SK-N-DZ (cell line): Measurements from ENCODE around the gene DPYSL5. TPM values are rescaled to one million over a fixed set of nuclear protein-coding genes. Genes with fewer than 3 reads are reported as not detected.
"Not testable (repeated sequence)": the region's sequence is repeated elsewhere in the genome, so short reads cannot be mapped to it uniquely, and the experiment has no call there.

Experiments
- DNase-seq: peaks from one replicate; pipeline ENCODE4 v3.0.0-alpha.2; 2015; ENCODE audit warnings: low spot score
- polyA plus RNA-seq, 2 experiments: library from polyadenylated mRNA; depleted of rRNA; stranded (reverse); fragments of >200 nt; gene quantifications; 2 replicates each; pipeline ENCODE4 v1.2.3, GENCODE V29; 2014

Gene DPYSL5, protein sequence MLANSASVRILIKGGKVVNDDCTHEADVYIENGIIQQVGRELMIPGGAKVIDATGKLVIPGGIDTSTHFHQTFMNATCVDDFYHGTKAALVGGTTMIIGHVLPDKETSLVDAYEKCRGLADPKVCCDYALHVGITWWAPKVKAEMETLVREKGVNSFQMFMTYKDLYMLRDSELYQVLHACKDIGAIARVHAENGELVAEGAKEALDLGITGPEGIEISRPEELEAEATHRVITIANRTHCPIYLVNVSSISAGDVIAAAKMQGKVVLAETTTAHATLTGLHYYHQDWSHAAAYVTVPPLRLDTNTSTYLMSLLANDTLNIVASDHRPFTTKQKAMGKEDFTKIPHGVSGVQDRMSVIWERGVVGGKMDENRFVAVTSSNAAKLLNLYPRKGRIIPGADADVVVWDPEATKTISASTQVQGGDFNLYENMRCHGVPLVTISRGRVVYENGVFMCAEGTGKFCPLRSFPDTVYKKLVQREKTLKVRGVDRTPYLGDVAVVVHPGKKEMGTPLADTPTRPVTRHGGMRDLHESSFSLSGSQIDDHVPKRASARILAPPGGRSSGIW
- polyA plus RNA-seq (2014; cell fraction: cytosol; rRNA removed), result 69.5 and 70.8 TPM in 2 replicates
- polyA plus RNA-seq (2014; cell fraction: nucleus; rRNA removed), result 22.0 and 26.5 TPM in 2 replicates

DNA sequence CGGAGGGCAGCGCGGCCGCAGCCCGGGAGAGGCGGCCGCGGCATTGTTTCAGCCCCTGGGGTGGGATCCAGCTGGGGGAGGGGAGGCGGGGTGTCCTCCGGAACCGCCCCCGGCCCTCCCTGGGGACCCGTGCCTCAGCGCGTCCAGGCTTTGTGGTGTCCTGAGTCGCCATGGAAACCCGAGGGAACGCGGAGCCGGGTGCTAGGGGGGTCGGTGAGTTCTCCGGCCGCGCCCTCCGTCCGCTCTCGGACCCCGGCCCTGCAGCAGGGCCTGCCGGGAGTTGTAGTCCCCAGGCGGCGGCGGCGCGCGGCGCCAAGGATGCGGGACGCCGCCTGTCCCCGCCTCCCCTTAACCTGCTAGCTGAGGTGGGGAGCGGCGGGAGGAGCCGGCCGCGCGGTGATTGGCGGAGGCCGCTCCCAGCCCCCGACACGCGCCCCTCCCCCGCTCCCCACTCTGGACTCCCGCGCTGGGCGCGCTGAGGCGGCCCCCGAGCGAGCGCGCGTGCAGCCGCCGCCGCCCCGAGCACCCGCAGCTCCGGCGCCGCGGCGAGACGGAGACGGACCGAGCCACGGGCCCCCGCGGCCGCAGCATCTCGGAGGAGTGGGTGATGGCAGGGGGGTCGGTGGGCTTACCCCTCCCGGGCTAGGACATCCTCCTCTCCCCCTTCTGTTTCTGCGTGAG is at the start of gene DPYSL5:
Gene DPYSL5 (plus strand): TSS at position 478 of the 681 bp plus-strand sequence. CDS start 50,368 bp downstream, outside the sequence.
- DNase-seq, result peak; percentile 94

DNA sequence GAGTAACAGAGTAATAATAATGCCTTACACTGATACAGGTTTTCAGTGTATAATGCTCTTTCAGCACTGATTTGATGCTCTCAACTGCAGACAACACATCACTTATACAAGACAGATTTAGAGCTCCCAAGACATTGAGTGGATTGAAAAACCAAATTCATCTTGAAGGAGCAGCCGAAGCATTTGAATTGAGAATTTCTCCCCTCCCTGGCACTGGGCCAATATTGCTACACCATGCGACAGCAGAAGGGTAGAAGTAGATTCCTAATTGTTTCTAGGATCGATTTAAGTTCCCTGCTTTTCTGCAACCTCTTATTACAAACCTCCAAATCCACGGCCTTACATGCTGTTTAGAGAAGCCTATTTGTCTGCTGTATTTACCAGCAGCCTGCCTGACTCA is 46.6 kb upstream of the DPYSL5 start:
- no peak for DNase-seq

DNA sequence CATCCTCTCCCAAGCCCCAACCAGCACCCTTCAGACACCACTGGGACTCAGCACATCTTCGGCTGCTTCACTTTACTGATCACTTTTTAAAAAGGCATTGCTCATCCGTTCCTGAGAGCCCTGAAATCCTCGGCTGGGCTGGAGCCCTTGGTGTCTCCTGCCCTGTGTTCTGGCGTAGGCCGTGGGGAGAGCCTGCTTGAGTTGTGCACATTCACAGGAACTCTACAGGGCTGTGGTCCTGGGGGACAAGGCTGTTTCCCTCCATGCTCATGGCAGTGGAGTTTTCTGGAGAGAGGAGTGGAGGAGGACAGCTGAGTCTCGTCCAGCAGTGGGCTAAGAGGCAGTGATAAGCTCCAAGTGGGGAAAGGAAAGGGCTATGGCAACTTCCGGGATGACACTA is 46.1 kb upstream of the DPYSL5 start:
- DNase-seq, result no peak

DNA sequence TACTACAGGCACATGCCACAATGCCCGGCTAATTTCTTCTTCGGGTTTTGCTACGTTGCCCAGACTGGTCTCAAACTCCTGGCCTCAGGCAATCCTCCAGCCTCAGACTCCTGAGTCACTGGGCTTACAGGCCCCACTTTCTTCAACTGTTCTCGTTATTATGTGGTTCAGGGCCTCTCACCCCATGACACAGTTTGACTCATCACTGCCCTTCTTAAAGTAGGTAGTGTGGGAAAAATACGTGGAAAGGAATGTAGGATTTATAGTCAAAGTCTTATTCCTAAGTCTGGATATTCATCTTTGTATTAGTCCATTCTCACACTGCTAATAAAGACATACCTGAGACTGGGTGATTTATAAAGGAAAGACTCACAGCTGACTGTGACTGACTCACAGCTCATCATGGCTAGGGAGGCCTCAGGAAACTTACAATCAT is 42.7 kb upstream of the DPYSL5 start:
- DNase-seq, result no peak

DNA sequence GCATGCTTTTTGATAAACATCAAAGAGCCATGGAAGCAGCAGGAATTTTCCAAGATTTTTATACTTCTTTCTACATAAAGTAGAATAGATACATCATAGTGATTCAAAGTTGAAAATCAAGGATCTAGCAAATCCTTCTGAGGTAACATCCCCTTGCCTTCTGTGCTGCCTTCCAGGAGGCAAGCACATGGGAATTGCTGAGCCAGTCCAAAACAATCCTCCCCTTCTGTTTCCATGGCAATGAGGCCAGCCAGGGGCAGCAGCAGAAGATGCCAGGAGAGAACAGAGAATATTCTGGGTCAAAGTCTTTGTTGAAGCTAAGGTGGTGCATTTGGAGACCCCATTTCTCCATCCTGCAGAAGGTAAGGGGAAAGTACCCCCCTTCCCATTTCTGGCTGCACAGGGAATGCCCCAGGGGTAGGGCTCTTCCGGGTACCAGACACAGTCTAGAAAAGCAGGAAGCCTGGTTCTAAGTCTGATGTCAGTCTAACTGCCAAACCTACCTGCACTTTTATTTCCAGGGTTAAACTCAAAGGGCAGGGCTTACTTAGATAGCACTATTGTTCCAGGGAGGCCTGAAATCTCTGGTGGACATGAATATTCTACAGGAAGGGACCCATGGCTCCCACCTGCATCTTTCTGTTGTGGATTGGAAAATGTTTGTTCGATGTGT is 40.0 kb upstream of the DPYSL5 start:
- DNase-seq, result no peak

DNA sequence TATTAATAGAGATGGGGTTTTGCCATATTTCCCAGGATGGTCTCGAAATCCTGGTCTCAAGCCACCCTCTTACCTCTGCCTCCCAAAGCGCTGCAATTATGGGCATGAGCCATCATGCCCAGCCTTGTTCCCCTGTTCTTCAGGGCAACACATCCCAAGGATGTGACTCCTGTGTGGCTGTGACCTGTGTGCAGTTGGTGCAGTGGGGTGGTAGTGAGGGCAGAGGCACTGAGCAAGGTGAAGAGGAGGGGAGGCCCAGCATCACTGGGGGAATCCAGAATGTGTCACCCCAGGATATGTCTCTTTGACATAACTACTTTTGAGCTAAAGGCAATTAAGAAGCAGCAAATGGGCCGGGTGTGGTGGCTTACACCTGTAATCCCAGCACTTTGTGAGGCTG is 38.7 kb upstream of the DPYSL5 start:
- DNase-seq, result no peak

DNA sequence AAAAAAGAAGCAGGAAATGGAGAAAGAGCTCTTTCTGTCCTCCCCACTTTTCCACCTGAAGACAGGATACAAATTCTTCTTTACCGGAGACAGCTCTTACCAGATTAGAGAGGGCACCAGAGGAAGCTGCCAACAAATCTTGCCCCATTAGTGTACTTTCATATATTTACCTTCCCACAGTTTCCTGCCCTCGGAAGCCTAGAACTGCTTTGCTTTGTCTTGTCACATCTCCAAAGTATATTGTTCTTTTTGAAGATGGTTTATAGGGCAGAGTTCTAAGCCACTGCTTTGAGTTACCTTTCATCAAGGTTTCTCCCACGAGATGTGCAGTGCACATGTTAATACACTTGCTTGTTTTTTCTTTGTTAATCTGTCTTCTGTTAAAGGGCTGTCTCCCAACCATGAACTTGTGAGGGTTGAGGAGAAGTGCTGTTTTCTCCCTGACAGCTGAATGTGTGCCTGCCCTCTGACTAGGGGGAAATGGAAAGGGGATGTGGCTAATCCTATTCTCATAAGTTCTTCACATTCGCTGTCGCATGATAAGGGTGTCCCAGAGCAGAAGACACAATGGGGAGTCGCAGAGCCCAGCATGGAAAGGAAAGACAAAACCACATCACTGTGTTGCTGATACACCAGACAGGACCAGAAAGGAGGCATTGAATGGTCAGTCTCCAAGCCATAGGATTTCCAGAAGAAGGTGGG is 37.9 kb upstream of the DPYSL5 start:
- no peak for DNase-seq

DNA sequence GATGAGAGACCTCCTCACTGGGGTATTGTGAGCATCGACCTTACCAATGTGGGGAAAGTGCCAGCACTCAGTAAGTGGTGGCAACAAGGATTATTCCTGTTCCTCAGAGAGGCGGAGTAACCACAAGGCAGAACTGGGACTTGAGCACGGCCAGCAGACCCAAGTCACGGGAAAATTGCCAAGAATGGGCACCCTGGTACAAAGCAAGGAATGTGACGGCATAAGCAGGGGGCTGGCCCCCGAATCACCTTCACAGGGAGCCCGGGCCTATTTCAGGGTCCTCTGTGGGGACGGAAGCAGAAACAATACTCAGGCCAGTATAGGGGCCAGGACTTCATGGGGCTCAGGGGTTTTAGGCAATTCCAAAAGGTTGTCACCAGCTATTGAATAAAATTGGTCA is 36.7 kb upstream of the DPYSL5 start:
- DNase-seq, result no peak

DNA sequence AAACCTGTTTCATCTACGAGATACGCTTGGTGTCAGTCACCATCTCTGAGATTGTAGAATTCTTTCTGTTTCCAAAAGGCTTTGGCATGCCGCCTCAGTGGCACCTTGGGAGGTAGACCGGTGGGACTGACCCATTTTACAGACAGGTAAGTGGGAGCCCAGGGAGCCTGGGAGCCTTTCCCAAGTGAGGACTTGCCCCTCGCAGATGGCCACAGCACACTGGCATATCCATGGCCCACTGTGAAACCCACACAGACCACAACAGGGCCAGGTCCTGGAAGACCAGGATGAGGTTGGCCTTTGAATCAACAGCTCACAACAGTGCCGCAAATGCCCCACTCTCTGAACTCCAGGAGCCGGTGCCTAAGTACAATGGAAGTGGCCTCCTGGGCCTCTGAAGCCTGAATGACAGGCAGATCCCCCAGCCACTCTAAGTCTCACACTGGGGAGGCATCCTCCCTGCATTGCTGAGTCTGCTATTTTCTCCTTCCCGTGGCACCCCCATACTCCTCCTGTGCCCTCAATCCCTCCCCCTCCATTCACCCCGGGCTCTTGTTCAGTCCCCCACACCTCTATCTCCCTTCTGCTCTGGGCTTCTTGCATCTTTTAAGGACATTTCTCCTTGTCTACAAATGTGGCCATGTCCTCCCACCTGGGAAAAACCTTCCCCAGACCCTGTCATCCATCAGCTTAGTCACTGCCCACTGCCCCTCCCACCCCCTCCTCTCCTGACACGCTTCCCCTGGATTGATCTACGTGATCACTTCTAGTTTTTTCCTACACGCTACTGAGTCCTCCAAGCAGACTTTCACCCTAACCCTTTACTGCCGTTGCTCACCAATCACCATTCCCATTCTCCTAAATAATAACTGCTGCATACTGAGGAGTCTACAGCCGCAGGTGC is 35.9 kb upstream of the DPYSL5 start:
- DNase-seq, result no peak

DNA sequence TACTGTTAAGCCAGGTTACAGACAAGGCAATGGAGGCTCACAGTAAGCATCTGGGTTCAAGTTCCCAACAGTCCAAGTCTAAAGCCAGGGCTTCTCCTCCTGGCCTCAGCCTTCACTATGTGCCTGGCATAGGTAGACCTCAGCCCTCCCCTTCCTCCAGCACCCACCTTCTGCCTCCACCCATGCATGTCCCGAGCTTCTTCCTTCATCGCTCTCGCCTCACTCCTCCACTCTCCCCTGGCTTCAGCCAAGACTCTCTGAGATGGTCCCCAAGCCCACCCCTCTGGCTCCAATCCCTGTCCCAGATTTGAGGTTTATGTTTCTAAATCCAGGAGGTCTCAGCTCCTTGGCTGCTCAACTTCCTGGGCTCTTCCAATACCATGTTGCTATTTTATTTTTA is 35.2 kb upstream of the DPYSL5 start:
- no peak for DNase-seq

DNA sequence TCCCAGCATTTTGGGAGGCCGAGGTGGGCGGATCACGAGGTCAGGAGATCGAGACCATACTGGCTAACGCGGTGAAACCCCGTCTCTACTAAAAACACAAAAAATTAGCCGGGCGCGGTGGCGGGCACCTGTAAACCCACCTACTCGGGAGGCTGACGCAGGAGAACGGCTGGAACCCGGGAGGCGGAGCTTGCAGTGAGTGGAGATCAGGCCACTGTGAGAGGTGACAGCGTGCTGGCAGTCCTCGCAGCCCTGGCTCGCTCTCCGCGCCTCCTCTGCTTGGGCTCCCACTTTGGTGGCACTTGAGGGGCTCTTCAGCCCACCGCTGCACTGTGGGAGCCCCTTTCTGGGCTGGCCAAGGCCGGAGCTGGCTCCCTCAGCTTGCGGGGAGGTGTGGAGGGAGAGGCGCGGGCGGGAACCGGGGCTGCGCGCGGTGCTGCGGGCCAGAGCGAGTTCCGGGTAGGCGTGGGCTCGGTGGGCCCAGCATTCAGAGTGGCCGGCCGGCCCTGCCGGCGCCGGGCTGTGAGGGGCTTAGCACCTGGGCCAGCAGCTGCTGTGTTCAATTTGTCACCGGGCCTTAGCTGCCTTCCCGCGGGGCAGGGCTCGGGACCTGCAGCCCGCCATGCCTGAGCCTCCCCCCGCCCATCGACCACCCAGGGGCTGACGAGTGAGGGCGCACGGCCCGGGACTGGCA is 33.7 kb upstream of the DPYSL5 start:
- DNase-seq, result not testable (repeated sequence)

DNA sequence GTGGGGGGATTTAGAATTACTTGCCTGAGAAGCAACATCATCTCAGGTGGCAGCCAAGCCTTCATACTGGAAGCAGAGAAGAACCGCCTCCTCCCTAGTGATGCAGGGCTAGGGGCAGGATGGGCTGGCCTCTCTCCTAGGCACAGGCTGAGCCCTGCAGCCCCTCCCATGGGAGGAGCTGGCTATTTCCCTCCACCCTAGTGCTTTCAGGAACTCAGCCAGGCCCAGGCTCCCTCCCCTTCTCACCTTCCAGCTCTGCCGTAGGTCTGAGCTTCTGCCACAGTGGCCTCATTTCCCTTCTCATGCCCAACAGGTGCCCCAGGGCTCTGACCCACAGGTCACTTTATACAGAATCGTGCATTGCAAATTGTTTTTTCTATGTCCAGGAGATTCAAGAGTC is 31.0 kb upstream of the DPYSL5 start:
- peak; percentile 22 for DNase-seq

DNA sequence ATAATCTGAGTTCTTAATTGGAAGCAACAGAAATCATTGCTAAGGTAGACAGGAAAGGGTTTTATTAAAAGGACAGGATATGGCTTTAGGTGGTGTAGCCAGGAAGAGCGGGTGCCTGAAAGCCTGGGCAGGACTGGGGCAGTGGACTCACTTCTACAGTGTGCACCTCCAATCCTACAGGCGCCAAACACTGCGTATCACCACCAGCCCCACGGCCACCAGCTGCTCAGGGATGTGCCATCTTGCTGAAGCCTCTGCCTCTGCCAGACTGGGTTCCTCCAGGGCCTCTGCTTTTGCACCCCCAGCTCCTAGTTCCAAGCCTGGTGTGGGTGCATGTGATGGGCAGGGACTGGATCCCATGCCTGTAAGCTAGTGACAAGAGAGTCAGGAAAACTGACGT is 29.7 kb upstream of the DPYSL5 start:
- no peak for DNase-seq

DNA sequence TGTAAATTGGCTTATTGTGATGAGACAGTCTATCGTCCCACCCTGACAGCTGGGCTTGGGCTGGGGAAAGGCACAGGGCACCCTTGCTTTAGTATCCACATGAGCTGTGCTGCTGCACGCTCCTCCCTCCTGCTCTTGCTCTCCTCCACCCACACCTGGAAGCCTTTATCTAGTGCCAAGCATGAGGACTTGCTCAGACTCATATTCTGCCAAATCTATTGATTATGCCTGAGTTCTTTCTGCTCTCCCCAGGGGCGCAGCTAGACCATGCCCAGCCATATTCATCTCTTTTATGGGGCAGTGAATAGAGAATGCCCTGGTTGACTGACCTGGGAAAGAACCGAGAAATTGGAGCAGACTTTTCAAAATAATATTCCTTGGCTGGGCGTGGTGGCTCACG is 29.0 kb upstream of the DPYSL5 start:
- DNase-seq, result no peak

DNA sequence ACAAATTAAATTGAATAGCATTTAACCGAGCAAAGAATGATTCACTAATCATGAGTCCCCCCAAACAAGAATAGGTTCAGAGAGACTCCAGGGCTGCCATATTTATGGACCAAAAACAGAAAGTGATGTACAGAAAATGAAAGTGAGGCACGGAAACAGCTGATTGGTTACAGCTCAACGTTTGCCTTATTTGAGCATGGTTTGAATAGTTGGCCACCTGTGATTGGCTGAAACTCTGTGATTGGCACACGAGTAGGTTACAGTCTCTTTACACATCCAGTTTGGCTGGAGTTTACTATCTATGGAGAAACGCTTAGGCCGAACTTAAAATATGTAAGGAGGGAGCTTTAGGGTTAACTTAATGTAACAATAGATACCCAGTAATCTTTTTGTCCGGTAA is 27.0 kb upstream of the DPYSL5 start:
- no peak for DNase-seq

DNA sequence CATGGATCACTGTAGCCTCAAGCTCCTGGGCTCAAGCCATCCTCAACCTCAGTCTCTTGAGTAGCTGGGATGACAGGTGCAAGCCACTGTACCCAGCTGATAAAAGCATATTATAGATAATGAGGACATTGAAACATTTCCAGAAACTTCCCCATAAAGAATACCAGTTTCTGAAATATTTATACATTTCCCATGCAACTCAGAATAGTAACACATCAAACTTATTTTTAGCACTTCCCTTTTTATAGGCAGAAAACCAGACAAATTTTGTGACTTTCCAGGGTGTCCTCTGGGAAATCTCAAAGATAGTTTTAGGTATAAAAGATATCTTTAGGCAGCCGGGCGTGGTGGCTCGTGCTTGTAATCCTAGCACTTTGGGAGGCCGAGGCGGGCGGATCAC is 25.1 kb upstream of the DPYSL5 start:
- no peak for DNase-seq

DNA sequence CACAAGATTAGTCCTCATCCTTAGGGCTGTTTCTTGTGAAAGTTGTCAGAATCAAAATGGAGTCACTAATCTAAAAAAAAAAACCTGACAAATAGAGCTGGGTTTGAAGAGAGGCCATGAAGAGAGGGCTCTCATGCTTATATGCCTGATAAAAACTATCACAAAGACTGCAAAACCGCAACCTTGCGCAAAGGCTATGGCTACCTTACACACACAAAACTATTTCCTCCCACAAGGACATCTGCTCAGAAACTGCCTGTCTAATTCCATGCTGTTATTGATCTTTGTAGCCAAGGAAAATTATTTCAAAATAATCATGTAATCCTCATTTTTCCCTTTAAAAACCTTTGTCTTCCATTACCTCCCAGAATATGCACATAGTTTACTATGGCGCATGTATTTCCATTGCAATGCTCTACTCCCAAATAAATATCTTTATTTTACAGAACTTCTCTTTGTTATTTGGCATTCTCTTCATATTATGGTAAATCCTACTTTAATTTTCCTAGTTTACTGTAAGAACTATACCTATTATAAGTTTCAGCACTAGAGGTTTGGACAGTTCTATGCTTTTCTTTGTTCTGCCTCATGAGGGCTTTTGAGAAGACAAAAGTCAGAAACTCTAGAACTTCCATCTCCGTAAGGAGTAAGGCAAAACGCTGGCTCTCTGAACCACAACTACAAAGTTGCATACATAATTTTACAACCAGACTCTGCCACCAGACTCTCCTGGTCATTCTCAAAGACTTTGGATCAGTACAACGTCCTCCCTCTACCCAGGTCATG is 9.6 kb upstream of the DPYSL5 start:
- no peak for DNase-seq

DNA sequence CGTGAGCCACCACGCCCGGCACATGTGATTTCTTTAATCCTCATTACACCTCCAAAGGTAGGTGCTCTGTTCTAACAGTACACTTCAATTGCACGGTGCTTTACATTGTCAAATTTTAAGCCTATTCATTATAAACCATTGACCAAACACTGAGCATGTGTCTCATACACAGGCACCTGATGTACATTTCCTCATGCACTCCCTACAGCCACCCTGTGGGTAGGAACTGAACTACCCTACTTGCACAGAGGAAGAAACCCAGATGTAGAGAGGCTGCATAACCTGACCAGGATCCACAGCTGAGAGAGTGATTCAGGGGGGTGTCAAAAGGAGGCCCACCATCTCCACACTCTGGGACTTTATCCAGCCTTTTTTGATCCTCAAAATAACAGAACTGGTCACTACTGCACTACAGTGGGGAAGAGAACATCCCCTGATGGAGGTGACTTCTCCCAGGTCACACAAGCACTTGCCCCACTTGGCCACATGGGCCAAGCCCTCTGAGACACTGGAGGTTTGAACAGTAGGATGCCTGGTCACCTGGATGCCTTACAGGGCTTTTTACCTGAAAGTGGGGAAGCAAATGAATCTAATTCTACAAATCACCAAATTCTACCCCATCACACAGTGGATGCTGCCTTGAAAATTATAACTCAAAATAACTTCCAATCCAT is 6.9 kb upstream of the DPYSL5 start:
- peak; percentile 32 for DNase-seq
